Neural progenitor cell (in vitro differentiated cells): ENCODE results near the gene PTPN18. TPM values are rescaled to one million over a fixed set of nuclear protein-coding genes. Genes with fewer than 3 reads are reported as not detected.
A peak's percentile ranks its signal among the peaks of the same experiment; 100 is the strongest.

Source experiments
- DNase-seq: peaks from one replicate; pipeline ENCODE4 v3.0.0-alpha.2; 2016; ENCODE audit warnings: low spot score
- H2AFZ ChIP-seq: fragments of 200-600 bp; sonication (generic); replicated peaks from 2 replicates; pipeline ENCODE4 v1.6.1; 2016; ENCODE audit warnings: antibody characterized with exemption
- H3F3A ChIP-seq: fragments of 200-600 bp; sonication (generic); 2 replicates; pipeline ENCODE4 v1.6.1; 2016; ENCODE audit warnings: antibody characterized with exemption, low read depth
- H3K27ac ChIP-seq: fragments of 200-600 bp; sonication (generic); 2 replicates; pipeline ENCODE4 v1.5.1; 2016; ENCODE audit warnings: mild to moderate bottlenecking
- H3K27me3 ChIP-seq: fragments of 200-600 bp; sonication (generic); 2 replicates; pipeline ENCODE4 v1.6.1; 2016; ENCODE audit warnings: mild to moderate bottlenecking, moderate library complexity
- H3K36me3 ChIP-seq: fragments of 200-600 bp; sonication (generic); 2 replicates; pipeline ENCODE4 v1.5.1; 2016
- H3K4me1 ChIP-seq: fragments of 200-600 bp; sonication (generic); 2 replicates; pipeline ENCODE4 v1.6.1; 2016; ENCODE audit warnings: mixed run types
- H3K4me2 ChIP-seq: fragments of 200-600 bp; sonication (generic); 2 replicates; pipeline ENCODE4 v1.6.1; 2016
- H3K4me3 ChIP-seq: fragments of 200-600 bp; sonication (generic); 2 replicates; pipeline ENCODE4 v1.5.1; 2016
- H3K79me2 ChIP-seq: fragments of 200-600 bp; sonication (generic); 2 replicates; pipeline ENCODE4 v1.6.1; 2016; ENCODE audit warnings: low read depth
- H3K9ac ChIP-seq: fragments of 200-600 bp; sonication (generic); 2 replicates; pipeline ENCODE4 v1.6.1; 2016
- H3K9me3 ChIP-seq: fragments of 200-600 bp; sonication (generic); 2 replicates; pipeline ENCODE4 v1.5.1; 2016; ENCODE audit warnings: low read depth
- H4K20me1 ChIP-seq: fragments of 200-600 bp; sonication (generic); 2 replicates; pipeline ENCODE4 v1.6.1; 2016; ENCODE audit warnings: low read depth
- H3K27ac Mint-ChIP-seq: 3 replicates; pipeline ENCODE4 v1.8.0; 2021; ENCODE audit warnings: mixed read lengths
- H3K27me3 Mint-ChIP-seq: 2 replicates; pipeline ENCODE4 v1.8.0; 2022; ENCODE audit warnings: low read depth, mild to moderate bottlenecking, inconsistent platforms, moderate library complexity, mixed read lengths; ENCODE audit not compliant: insufficient read depth
- H3K36me3 Mint-ChIP-seq: 3 replicates; pipeline ENCODE4 v1.8.0; 2021; ENCODE audit warnings: mixed read lengths
- H3K4me1 Mint-ChIP-seq: 3 replicates; pipeline ENCODE4 v1.8.0; 2021; ENCODE audit warnings: mixed read lengths
- H3K4me3 Mint-ChIP-seq: 3 replicates; pipeline ENCODE4 v1.8.0; 2021; ENCODE audit warnings: mild to moderate bottlenecking, moderate library complexity, mixed read lengths
- H3K9me3 Mint-ChIP-seq: 3 replicates; pipeline ENCODE4 v1.8.0; 2020; ENCODE audit warnings: mixed read lengths
- EZH2 ChIP-seq: fragments of 200-600 bp; sonication (generic); IDR thresholded peaks from 2 replicates; pipeline ENCODE4 v1.6.1; 2017; ENCODE audit warnings: antibody characterized with exemption, mild to moderate bottlenecking, moderate library complexity
- EZH2phosphoT487 ChIP-seq: fragments of 200-600 bp; sonication (generic); IDR thresholded peaks from 2 replicates; pipeline ENCODE4 v1.6.1; 2017; ENCODE audit warnings: antibody characterized with exemption
- total RNA-seq: library from RNA; depleted of rRNA; stranded (reverse); fragments of >200 nt; gene quantifications from 2 replicates; pipeline ENCODE4 v1.2.3, GENCODE V29; 2015; ENCODE audit warnings: low replicate concordance
- TF ChIP-seq, protein P1 (sequence below): fragments of 200-600 bp; sonication (generic); IDR thresholded peaks from 2 replicates; pipeline ENCODE4 v1.5.1; 2017; ENCODE audit warnings: antibody characterized with exemption, mild to moderate bottlenecking

PTPN18 gene
- total RNA-seq, 1 donor from 2014 or later = 4.0 TPM

DNA sequence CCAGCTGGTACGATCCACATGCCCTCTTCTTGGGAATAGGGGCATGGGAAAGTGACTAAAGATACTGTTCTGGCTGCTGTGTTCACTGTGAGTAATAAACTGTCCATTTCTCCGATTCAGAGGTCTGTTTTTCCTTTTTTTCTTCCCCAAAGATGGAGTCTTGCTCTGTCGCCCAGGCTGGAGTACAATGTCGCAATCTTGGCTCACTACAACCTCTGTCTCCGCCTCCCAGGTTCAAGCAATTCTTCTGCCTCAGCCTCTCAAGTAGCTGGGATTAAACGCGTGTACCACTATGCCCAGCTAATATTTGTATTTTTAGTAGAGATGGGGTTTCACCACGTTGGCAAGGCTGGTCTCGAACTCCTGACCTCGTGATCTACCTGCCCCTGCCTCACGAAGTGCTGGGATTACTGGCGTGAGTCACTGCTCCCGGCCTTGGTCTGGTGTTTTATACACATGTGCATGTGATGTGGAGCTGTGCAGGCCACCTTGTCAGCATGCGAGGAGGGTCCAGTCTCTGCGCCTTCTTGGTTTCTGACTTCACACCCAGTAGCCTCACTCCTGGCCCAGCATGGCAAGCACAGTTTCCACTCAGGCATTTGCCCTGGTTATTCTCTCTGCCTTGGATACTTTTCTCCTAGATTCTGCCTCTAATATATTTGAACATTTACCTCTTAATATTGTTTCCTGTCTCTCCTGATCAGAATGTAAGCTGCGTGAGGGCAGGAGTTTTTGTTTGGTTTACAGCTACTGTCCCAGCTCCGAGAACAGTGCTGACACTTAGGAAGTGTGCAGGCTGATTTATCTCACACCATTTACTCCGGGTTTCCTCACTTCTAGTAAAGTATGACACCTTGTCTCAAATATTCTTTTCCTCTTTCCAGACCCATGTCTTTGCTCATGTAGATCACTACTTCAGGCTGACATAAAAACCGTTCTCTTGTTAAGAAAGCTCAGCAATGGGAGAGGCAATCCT, 19.7 kb downstream of the PTPN18 start:
- H3K4me2 ChIP-seq = no peak overlapping the region

DNA sequence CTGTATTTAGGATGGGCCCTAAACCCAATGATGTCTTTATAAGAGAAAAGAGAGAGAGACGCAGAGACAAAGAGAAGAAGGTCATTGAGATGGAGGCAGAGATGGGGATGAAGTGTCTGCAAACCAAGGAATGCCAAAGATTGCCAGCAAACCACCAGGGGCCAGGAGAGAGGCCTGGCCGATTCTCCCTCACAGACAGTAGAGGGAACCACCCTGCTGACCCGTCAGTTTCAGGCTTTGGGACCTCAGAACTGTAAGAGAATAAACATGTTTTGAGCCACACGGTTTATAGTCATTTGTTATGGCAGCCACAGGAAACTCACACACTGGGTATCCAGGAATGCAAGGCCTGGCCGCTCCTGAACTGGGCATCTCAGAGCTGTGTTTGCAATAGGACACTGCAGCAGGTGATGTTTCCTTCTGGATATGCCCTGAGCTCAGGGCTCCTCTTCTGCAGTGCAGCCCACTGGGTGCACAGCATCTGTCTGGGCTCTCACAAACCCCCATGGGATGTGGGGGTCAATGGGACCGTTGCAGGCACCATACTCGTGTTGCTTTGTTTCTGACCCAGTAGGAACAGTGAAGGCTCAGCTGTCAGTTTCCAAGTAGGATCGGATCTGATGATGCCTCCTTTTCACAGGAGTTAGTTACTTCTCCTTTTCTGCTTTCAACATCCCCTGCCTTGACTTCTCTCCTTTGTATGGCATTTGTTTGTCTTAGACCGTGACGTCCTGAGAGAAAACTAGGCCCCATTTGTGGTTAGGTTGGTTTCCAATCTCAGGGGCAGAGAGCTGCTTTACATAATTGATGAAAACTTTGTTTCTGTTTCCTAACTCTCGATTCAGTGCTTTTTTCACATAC, 20.8 kb downstream of the PTPN18 start:
- Histone ChIP-seq H3K4me3 (no peak overlapping the region), H3K4me2 (no peak overlapping the region), H3F3A (no peaks in the 10 kb centered on the region), H3K27me3 (no peaks in the 10 kb centered on the region), H3K36me3 (no peaks in the 10 kb centered on the region), H2AFZ (no peak overlapping the region), H3K79me2 (no peaks in the 10 kb centered on the region), H3K4me1 (peaks cover 1% of the 10 kb centered on the region), H3K27ac (no peak overlapping the region), H3K9ac (no peak overlapping the region), H4K20me1 (no peaks in the 10 kb centered on the region), H3K9me3 (no peaks in the 10 kb centered on the region)
- Mint-ChIP-seq H3K4me3 (no peak overlapping the region), H3K27me3 (no peaks in the 10 kb centered on the region), H3K4me1 (peaks cover 7% of the 10 kb centered on the region), H3K9me3 (no peaks in the 10 kb centered on the region), H3K36me3 (peaks cover 9% of the 10 kb centered on the region), H3K27ac (no peak overlapping the region)
- DNase-seq = no peak
- TF ChIP-seq EZH2 = no peak
- TF ChIP-seq, protein P1, sequence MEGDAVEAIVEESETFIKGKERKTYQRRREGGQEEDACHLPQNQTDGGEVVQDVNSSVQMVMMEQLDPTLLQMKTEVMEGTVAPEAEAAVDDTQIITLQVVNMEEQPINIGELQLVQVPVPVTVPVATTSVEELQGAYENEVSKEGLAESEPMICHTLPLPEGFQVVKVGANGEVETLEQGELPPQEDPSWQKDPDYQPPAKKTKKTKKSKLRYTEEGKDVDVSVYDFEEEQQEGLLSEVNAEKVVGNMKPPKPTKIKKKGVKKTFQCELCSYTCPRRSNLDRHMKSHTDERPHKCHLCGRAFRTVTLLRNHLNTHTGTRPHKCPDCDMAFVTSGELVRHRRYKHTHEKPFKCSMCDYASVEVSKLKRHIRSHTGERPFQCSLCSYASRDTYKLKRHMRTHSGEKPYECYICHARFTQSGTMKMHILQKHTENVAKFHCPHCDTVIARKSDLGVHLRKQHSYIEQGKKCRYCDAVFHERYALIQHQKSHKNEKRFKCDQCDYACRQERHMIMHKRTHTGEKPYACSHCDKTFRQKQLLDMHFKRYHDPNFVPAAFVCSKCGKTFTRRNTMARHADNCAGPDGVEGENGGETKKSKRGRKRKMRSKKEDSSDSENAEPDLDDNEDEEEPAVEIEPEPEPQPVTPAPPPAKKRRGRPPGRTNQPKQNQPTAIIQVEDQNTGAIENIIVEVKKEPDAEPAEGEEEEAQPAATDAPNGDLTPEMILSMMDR = peak; percentile 32

More for the DNA sequence above, 19.7 kb downstream of the PTPN18 start:
- H3K4me3 ChIP-seq = no peak overlapping the region
- H3K27me3 Mint-ChIP-seq = no peaks in the 10 kb centered on the region
- peaks cover 17% of the 10 kb centered on the region for H3K36me3 Mint-ChIP-seq
- H3K9me3 Mint-ChIP-seq = peaks cover 4% of the 10 kb centered on the region
- DNase-seq = no peak
- H3K4me1 Mint-ChIP-seq = peaks cover 15% of the 10 kb centered on the region
- no peak for TF ChIP-seq EZH2phosphoT487
- TF ChIP-seq, protein P1 = no peak
- no peak for TF ChIP-seq EZH2
- H3K36me3 ChIP-seq = no peaks in the 10 kb centered on the region
- peaks cover 4% of the 10 kb centered on the region for H3K4me1 ChIP-seq
- no peak overlapping the region for H3K9ac ChIP-seq
- no peak overlapping the region for H3K27ac Mint-ChIP-seq
- no peaks in the 10 kb centered on the region for H3K27me3 ChIP-seq
- H3K9me3 ChIP-seq = no peaks in the 10 kb centered on the region
- H3K79me2 ChIP-seq = no peaks in the 10 kb centered on the region
- H3K4me3 Mint-ChIP-seq = no peak overlapping the region
- H3F3A ChIP-seq = no peaks in the 10 kb centered on the region
- H3K27ac ChIP-seq = no peak overlapping the region
- H4K20me1 ChIP-seq = no peaks in the 10 kb centered on the region
- no peak overlapping the region for H2AFZ ChIP-seq

DNA sequence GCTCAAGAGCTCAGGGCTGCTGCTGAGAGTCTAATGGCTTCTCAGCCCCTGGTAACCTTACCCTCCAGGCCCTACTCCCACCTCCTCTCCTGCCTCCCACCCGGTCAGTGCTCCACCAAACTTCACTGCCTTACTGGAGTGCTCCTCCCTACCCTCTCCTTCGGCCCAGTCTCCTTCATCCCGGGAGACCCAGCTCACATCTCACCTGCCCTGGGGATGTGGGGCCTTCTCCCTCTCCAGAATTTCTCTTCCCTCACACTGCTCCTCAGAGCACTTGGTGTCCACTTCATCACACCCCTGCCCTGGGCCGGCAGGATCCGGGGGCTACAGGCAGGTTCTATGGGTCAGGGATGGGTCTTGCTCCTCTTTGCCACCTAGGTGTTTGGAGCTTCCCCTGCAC, 21.6 kb downstream of the PTPN18 start:
- no peak for DNase-seq
- no peaks in the 10 kb centered on the region for H3F3A ChIP-seq
- Mint-ChIP-seq H3K36me3 (peaks cover 9% of the 10 kb centered on the region), H3K9me3 (no peaks in the 10 kb centered on the region), H3K27ac (no peak overlapping the region), H3K4me1 (peaks cover 4% of the 10 kb centered on the region), H3K4me3 (no peak overlapping the region), H3K27me3 (no peaks in the 10 kb centered on the region)
- no peaks in the 10 kb centered on the region for H4K20me1 ChIP-seq
- H2AFZ ChIP-seq = no peak overlapping the region
- H3K36me3 ChIP-seq = no peaks in the 10 kb centered on the region
- H3K4me1 ChIP-seq = no peaks in the 10 kb centered on the region
- no peaks in the 10 kb centered on the region for H3K79me2 ChIP-seq
- no peak overlapping the region for H3K27ac ChIP-seq
- H3K9ac ChIP-seq = no peak overlapping the region
- TF ChIP-seq, protein P1 = no peak
- TF ChIP-seq EZH2phosphoT487 = no peak
- no peak for TF ChIP-seq EZH2
- H3K9me3 ChIP-seq = no peaks in the 10 kb centered on the region
- no peak overlapping the region for H3K4me3 ChIP-seq
- no peaks in the 10 kb centered on the region for H3K27me3 ChIP-seq
- H3K4me2 ChIP-seq = no peak overlapping the region
